Pons (tissue), 1 donor: ENCODE data around the gene MRPL44.
"Not testable (repeated sequence)": the region's sequence is repeated elsewhere in the genome, so short reads cannot be mapped to it uniquely, and the experiment has no call there.

ENCODE experiments used
- DNase-seq: peaks from one replicate; pipeline ENCODE4 v3.0.0-alpha.2; 2016; ENCODE audit warnings: low spot score

The MRPL44 gene

GRCh38 chr2:223936862-223937326 lies 20.4 kb upstream of the MRPL44 start:
- DNase-seq: no peak

- no peak for DNase-seq
Observed at GRCh38 chr2:223937535-223937934, 19.7 kb upstream of the MRPL44 start.

GRCh38 chr2:223939438-223939837 lies 17.8 kb upstream of the MRPL44 start:
- DNase-seq: not testable (repeated sequence)

GRCh38 chr2:223941579-223942277 lies 15.5 kb upstream of the MRPL44 start:
- no peak for DNase-seq

DNA sequence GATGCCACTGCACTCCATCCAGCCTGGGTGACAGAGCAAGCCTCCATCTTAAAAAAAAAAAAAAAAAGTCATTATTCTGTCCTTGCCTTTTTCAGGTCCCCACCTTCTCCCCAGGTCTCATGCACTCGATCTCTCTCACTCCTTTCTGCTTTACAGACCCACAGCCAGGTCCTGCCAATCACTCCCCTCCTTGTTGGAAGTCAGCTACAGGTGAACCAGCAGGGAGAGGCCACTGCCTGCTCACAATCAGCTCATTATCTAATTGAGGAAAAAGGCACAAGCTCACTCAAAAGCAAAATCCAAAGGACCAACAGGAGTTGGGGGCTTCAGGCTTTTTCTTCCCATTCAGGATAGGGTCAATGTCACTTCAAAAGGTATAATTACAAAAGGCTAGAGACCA lies 14.1 kb upstream of the MRPL44 start:
- DNase-seq: no peak

GRCh38 chr2:223943561-223944008 lies 13.7 kb upstream of the MRPL44 start:
- peak; percentile 22 for DNase-seq

GRCh38 chr2:223944166-223944702 lies 13.0 kb upstream of the MRPL44 start:
- no peak for DNase-seq

DNA sequence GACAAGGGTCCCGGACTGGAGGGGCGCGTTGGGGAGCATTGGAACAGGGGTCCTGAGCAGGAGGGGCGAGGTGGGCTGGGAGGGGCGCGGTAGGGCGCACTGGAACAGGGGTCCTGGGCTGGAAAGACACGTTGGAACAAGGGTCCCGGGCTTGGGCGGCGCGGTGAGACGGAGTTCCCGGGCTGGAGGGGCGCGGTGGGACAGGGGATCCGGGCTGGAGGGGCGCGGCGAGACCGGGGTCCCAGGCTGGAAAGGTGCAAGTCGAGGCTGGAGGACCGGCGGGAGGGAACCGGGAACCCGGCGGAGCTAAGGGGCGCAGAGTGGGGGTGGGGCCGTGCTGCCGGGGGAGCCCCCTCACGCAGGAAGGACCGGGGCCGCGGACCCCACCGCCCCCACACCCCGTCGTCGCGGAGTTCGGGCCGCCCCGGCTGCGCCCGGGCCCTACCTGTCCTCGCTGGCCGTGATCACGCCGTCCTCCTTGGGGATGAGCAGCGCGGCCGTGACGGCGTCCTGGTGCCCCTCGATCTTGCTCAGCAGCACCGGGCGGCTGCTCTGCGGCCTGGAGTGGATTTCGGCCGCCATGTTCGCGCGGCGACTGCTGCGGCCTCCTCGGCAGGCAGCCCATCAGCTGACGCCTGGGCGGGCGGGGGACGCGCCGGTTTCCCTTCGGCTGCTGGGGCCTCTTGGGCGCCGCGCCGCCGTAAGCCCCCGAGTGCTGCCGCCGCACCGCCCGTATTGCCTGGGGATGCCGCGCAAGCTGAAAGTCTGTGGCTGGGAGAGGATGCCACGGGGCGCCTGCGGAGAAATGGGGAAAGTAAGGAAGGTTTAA lies 12.3 kb upstream of the MRPL44 start, which contains the start of gene WDFY1:
TSS of gene WDFY1 (minus strand) at position 633 of the 829 bp plus-strand sequence. CDS start at position 582, 51 bp downstream.
- peak; percentile 84 for DNase-seq

DNA sequence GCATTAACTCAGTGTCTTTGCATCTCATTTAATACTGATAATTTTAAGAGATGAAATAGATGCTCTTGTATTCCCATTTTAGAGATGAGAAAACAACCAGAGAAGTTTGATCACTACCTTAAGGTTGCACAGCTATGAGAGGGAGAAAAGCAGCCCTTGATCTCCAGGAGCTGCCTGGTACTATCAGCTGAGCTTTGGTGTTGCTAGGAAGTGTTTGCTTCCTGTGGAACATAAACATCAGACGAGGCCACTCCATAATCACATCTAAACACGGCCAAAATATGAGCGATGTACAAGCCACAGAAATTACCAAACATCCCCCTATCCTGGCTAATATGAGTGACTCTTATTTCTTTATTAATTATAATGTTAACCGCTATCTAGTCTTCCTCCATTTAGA lies 11.5 kb upstream of the MRPL44 start:
- no peak for DNase-seq

- DNase-seq: no peak
Observed at GRCh38 chr2:223947711-223948205, 9.5 kb upstream of the MRPL44 start.

DNA sequence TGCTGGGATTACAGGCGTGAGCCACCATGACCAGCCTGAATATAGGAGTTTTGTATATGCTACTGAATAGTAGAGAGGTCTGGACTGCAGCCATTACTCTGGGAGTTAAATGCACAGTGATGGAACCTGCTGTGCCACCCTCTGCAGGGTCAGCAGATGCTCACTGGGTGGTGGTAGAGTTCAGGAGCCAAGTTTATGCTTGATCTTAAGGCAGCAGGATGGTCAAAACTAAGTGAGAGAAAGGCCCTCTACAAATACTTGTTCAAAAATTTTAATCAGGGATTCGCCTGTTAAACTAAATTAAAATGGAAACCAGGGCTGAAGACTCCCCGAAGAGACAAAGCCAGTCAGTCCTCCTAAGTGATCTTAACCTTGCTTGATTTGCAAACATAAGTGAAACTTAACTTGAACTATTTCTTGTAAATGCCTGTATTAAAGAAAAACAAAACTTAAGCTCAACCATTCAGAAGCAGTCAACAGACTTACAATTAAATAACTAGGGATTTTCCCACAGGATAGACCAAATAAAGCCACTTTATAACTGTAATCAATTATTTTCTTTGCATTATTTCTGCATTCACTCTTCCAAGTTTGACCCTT lies 7.9 kb upstream of the MRPL44 start:
- DNase-seq: no peak

DNA sequence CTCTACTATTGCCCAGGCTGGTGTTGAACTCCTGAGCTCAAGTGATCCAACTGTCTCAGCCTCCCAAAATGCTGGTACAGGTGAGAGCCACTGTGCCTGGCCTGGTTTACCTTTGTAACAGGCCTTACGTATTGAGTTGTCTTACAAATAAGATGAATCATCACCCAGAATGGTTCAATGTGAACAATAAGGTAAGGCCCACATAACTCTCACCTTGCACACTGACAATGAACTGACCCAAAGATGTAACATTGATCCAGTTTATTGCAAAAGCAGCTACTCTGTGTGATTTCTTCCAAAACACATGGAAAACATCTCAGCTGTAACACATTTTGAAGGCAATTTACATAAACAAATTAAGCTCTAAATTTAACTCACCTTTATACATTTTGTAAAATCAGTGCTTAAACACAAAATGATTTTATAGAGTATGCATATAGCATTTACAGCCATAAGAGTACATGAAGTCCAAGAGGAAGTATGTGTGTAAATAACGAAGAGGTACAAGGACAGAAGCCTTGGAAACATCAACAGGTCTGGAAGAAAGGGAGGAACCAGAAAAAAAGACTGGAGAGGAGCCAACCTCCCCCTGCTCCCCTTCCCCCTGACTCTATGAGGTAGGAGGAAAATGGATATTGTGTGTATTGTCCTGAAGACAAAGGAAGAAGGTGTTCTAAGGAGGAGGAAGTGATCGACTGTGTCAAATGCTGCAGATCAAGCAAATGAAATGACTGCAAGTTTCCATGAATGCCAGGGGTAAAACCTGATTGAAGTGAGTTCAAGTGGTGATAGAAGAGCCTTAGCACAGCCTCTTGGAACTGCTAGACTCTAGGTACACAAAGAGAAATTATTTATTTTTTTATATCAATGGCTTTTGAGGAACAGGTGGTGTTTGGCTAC lies 6.6 kb upstream of the MRPL44 start:
- DNase-seq: no peak

- no peak for DNase-seq
Observed at GRCh38 chr2:223952280-223952968, 4.8 kb upstream of the MRPL44 start.

- no peak for DNase-seq
Observed at GRCh38 chr2:223954401-223954800, 2.9 kb upstream of the MRPL44 start.

- no peak for DNase-seq
Observed at GRCh38 chr2:223956300-223956699, 963 bp upstream of the MRPL44 start.

GRCh38 chr2:223959688-223960087 lies 2.4 kb downstream of the MRPL44 start:
- peak; percentile 77 for DNase-seq

- no peak for DNase-seq
Observed at GRCh38 chr2:223967981-223968380, 10.7 kb downstream of the MRPL44 start.

DNA sequence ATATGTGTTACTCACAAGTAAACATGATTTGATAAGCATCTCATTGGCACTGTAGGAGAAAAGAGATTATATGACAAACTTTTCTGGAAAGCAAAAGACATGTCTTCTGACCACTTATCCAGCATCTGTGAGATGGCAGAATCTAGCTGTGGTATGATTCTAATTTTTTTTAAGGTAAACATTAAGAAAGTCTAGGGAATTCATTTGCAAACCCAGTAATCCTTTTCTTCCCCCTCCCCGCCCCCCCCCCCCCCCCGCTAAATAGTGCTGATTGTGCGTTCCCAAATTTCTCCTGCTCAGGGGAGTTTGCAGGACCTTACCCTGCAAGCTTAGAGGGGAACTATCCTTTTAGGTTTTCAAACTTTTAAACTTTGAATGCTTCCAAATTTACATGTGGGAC lies 12.1 kb downstream of the MRPL44 start:
- no peak for DNase-seq

GRCh38 chr2:223969856-223970255 lies 12.6 kb downstream of the MRPL44 start:
- DNase-seq: peak; percentile 26

GRCh38 chr2:223970343-223971128 lies 13.3 kb downstream of the MRPL44 start:
- DNase-seq: peak; percentile 80
